ENCODE results near the gene WNK2.

WNK2 gene

DNA sequence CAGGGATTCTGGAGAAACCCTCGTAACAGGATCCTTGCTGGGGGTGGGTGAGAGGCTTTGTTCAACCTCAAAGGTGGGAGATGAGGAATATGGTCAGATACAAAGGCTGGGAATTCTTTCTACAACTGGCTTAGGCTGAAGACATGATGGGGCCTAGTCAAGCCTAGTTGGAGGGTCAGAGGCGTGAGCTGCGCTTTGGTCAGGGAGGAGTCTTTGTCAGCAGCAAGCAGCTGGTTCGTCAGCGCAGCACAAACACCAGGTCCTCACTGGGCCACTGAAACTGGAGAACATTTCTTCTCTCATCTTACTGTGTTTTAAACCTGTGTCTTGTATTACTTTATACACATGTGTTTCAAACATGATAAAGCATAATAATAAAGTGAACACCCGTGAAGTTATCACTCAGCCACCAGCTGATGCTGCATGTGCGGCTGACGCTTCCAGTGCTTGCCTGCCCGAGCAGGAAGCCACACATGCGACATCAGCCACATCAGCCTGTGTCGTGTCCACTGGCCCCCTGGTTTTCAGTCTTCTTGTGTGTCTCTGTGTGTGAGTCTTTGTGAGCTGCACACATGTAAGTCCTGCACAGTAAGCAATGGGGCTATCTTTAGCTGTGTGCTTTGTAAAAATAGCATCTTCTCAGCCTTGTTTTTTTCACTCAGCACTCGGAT is 81.5 kb downstream of the WNK2 start:
- DNase-seq (ENCODE audit: low read depth in 3 of 3, low spot score in 1 of 3): no peak

DNA sequence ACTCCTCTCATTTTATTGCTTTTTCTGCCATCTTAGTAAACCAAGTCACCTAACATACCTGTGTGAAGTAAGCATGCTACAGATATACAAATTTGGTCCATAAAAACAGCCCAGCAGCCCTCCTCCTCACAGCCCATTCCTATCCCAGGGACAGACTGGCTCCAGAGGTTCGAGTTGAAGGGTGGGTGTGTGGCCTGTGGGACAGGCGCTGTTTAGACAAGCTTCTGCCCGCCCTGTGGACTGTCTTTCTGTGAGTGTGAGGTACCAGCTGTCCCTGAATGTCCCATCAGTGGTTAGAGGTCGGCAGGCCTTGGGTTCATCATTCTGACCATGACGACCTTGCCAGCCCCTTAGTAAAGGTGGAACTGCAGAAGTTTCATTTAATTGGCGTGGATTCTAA is 82.0 kb downstream of the WNK2 start:
- DNase-seq (ENCODE audit: low read depth in 3 of 3, low spot score in 1 of 3): no peak

- DNase-seq (ENCODE audit: low read depth in 3 of 3, low spot score in 1 of 3): no peak
Observed at GRCh38 chr9:93266521-93267001, 82.6 kb downstream of the WNK2 start.

DNA sequence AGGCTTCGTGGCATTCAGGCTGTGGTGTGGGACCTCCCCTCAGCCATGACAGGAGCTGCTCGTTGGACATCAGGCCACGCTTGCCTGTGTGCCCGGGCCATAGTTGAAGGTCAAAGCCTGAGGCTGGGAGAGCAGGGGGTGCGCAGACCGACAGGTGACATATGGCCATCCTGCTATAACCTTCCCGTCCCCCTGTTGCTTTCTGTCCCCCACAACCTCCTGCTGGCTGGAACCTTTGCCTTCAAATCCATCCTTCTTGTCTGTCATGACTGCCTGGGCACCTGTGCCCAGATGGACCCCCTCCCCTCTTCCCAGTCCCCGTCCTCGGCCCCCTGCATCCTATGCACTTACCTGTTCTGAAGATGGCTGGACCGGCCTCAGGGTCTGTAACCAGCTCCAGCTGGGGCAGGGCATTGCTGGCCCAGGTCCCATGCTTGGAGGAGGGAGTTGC is 83.2 kb downstream of the WNK2 start:
- DNase-seq (ENCODE audit: low read depth in 3 of 3, low spot score in 1 of 3): no peak

- DNase-seq (ENCODE audit: low read depth in 3 of 3, low spot score in 1 of 3): no peak
Observed at GRCh38 chr9:93267681-93268505, 84.0 kb downstream of the WNK2 start.

DNA sequence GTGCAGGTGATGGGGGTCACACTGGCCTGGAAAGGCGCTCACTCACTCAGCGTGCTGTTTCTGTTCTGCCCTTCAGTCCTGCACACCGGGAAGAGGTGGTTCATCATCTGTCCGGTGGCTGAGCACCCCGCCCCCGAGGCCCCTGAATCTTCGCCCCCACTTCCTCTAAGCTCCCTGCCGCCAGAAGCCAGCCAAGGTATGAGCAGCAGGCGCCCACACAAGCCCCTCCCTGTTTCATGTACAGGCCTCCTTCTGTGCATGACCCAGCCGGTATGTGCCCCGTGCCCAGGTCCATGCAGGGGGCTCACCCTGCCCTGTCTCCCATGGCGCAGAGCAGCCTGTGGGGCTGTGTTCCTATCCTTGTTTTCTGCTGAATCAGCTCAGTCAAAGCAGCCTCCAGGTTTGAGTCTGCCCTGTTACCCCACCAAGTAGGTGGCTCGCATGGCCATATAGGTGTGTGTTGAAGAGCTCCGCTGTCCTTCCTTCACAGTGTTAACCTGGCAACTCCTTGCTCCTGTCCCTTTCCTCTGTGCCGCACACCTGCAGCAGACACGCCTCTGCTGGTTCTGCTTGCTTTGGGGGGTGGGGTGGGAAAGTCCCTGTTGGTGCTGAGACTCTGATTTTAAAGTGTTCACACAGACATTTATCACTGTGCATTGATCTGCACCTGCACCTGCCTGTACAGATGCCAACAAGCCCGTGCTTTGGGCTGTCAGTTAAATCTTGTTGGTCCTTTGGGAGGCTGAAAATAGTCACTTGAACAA is 84.8 kb downstream of the WNK2 start:
- DNase-seq (ENCODE audit: low read depth in 3 of 3, low spot score in 1 of 3): peak in 1 of 3 donors; percentile 8

DNA sequence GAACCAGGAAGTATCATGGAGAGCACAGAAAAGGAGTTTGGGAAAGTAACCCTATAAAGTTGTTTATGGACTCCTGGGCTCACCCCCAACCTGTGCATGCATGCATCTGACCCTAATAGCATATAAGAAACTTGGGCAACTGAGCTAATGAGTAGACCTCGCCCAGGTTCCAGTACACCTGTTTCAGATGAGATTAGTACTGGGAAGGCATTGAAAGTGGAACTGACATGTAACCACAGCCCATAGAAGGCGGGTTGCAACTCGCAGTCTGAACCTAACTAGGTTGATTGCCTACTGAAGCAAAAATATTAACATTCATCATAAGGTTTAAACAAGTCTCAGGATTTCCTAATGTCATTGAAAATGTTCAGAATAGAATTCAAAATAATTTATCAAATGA is 87.0 kb downstream of the WNK2 start:
- no peak for DNase-seq (ENCODE audit: low read depth in 3 of 3, low spot score in 1 of 3)

DNA sequence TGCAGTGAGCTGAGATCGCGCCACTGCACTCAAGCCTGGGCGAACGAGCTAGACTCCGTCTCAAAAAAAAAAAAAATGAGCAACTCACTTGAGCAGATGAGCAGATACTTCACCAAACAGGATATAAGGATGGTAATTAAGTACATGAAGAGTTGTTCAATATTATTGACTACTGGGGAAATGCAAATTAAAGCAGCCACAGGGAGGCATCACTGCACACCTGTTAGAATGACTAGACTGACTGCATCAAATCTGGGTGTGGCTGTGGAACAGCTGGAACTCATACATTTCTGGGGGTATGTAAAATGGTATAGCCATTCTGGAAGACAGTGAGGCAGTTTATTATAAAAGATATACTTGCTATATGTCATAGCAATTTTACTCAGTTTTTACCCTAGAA is 93.0 kb downstream of the WNK2 start:
- DNase-seq (ENCODE audit: low read depth in 3 of 3, low spot score in 1 of 3): no peak

DNA sequence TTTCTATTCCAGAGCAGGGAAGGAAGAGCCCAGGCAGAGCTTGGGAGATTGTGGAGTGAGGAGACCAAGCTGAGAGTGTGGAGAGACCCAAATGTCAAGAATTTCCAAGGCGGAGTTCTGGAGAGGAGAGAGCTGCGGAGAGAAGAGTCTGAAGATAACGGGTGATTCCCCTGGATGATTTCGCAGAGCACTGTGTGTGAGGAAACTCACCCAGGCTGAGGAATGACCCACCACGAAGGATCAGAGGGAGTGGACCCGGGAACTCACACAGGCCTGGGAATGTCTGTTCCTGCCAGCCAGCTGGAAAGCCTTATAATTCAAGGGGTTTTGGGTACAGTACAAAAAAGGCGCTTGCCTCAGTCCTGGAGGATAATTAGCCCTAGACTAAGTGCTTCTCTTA is 94.2 kb downstream of the WNK2 start:
- no peak for DNase-seq (ENCODE audit: low read depth in 3 of 3, low spot score in 1 of 3)

GRCh38 chr9:93280661-93281259 is 96.8 kb downstream of the WNK2 start:
- no peak for DNase-seq (ENCODE audit: low read depth in 3 of 3, low spot score in 1 of 3)

- no peak for DNase-seq (ENCODE audit: low read depth in 3 of 3, low spot score in 1 of 3)
Observed at GRCh38 chr9:93286252-93287188, 102.6 kb downstream of the WNK2 start.

DNA sequence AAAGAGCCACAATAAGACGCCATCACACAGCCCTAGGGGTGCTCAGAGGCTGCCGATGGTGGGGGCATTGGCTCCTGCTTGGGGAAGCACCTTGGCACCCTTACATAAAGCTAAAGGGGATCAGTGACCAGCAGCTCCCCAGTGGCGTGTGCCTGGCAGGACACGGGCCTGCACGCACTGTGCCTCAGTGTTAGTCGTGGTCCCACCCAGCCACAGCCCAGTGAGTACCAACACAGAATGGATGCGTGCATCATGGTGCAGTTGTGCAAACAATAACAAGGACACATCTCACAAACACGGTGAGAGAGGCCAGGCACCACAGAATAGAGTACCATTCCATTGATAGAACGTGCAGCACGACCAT is 103.2 kb downstream of the WNK2 start:
- no peak for DNase-seq (ENCODE audit: low read depth in 3 of 3, low spot score in 1 of 3)

DNA sequence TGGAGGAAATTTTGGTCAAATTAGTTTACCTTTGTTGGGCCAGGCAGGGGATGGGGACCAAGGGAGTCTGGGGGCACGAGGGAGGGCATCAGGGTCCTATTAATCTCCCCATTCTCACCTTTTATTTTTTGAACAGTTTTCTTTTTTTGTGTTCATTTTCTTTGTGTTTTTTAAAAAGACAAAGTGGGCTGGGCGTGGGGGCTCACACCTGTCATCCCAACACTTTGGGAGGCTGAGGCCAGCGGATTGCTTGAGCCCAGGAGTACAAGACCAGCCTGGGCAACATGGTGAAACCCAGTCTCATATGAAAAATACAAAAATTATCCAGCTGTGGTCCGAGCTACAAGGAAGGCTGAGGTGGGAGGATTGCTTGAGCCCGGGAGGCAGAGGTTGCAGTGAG is 103.7 kb downstream of the WNK2 start:
- DNase-seq (ENCODE audit: low read depth in 3 of 3, low spot score in 1 of 3): no peak

GRCh38 chr9:93288341-93288740 is 104.4 kb downstream of the WNK2 start:
- DNase-seq (ENCODE audit: low read depth in 3 of 3, low spot score in 1 of 3): no peak

- no peak for DNase-seq (ENCODE audit: low read depth in 3 of 3, low spot score in 1 of 3)
Observed at GRCh38 chr9:93288891-93289883, 105.2 kb downstream of the WNK2 start.

DNA sequence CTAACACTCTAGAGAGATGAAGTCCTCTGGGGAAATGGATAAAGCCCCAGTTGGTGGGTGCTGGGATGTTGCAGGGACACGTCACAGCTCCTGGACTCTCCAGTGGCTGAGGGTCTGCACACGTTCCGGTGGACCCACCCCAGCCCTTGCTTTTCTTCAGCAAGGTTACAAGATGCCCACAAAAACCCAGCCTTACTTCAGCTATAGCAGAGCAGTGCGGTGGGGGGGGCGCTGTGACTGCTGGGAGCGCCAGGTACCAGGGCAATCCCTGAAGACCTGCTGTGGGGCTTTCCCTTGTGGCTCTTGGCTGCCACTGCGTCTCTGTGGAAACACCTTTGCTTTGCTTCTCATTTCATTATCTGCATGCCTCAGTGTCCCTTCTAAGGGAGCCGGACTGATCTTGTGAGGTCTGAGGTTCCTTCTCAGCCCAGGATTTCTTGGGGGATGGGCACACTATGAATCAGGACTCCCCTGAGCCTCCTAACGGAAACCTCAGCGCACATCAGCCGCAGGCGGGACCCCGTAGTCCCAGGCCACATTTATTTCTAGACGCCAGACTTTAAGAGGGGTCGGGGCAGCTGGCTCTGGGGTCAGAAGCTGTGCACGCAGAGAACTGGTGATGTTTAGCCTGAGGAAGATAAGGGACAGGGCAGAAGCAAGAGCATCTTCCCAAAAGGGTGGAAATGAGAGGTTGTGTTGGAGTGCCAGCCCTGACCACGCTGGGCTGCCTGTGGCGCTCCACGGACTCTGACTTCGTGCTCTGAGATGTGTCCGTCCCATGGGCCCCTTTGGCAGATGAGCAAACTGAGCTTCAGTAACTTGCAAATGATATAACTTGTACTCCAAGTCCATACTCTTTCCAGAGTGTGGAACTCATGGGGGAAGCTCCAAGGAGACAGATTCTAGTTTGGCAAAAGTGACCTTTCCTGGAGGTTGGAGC is 106.8 kb downstream of the WNK2 start:
- no peak for DNase-seq (ENCODE audit: low read depth in 3 of 3, low spot score in 1 of 3)

DNA sequence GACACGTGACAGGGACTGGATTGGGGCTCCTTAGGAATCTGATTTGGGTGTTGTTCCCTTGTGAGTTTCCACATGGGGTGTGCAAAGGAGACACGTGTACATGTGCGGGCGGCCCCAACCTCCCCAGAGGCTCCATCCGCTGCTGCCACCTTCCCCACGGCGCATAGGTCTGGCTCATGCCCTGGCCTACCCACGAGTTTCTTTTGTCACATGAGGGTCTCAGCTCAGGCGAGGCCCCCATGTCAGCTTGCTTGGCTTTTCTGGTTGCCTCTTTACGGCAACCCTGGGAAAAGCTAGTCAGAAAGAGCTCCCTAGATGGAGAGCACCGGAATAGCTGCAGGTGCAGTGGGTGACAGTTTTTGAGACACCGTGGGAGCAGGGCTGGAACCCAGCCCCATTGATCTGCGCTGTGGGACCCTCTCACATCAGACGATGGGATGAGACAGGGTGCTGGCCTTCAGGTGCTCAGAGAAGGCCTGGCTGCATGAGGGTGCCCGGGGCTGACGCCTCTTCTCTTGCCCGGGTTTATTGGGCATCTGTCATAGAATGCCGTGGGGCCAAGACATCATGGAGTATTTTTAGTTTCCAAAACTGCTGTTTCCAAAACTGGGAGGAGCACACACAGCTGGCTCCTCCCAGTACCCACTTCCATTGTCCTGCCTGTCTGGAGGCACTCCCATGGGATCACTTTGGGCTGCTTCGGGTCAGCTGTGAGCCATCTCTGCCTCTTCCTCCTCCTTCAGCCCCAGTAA is 107.8 kb downstream of the WNK2 start:
- DNase-seq (ENCODE audit: low read depth in 3 of 3, low spot score in 1 of 3): no peak

All from stimulated activated CD4-positive, alpha-beta T cell treated with anti-CD3 and anti-CD28 coated beads, TNF-alpha, amount 100 ng/mL, for 1 hour (primary cell).